Stimulated activated effector memory CD8-positive, alpha-beta T cell treated with anti-CD3 and anti-CD28 coated beads, Interleukin-12 subunit alpha, Interleukin-12 subunit beta, amount 100 ng/mL, for 72 hours (primary cell): Measurements from ENCODE around the gene OR51D1.

Experiments used
- ATAC-seq: fragments of 150-1000 bp; cut with Tn5 transposase; 2 replicates; pipeline ENCODE4 v1.10.0; 2021
- DNase-seq, 2 donors: peaks; one replicate each; pipeline ENCODE4 v3.0.0; 2021 to 2022; ENCODE audit warnings: low spot score in 2 of 2
- H3K27ac Mint-ChIP-seq: one replicate; pipeline ENCODE4 v1.8.0; 2022; ENCODE audit warnings: mild to moderate bottlenecking, mixed read lengths
- H3K36me3 Mint-ChIP-seq: one replicate; pipeline ENCODE4 v1.8.0; 2022; ENCODE audit warnings: mild to moderate bottlenecking, mixed read lengths
- H3K4me1 Mint-ChIP-seq: one replicate; pipeline ENCODE4 v1.8.0; 2022; ENCODE audit warnings: mixed read lengths
- H3K4me3 Mint-ChIP-seq: one replicate; pipeline ENCODE4 v1.8.0; 2022; ENCODE audit warnings: mild to moderate bottlenecking, mixed read lengths
- H3K9me3 Mint-ChIP-seq: one replicate; pipeline ENCODE4 v1.8.0; 2022; ENCODE audit warnings: mixed read lengths

OR51D1 gene, protein sequence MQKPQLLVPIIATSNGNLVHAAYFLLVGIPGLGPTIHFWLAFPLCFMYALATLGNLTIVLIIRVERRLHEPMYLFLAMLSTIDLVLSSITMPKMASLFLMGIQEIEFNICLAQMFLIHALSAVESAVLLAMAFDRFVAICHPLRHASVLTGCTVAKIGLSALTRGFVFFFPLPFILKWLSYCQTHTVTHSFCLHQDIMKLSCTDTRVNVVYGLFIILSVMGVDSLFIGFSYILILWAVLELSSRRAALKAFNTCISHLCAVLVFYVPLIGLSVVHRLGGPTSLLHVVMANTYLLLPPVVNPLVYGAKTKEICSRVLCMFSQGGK

GRCh38 chr11:4636962-4637661 lies at the start of gene OR51D1:
OR51D1 (plus strand) TSS chr11:4637477; CDS start chr11:4639791, 2,314 bp downstream.
- H3K4me3 Mint-ChIP-seq, result no peak within 1 kb of the TSS
- H3K36me3 Mint-ChIP-seq, result no peaks in the 10 kb centered on the region
- DNase-seq (peak; percentile 64 to 86), ATAC-seq (peak; percentile 83)
- no peaks in the 10 kb centered on the region for H3K9me3 Mint-ChIP-seq
- no peak within 1 kb of the TSS for H3K27ac Mint-ChIP-seq
- no peaks in the 10 kb centered on the region for H3K4me1 Mint-ChIP-seq

DNA sequence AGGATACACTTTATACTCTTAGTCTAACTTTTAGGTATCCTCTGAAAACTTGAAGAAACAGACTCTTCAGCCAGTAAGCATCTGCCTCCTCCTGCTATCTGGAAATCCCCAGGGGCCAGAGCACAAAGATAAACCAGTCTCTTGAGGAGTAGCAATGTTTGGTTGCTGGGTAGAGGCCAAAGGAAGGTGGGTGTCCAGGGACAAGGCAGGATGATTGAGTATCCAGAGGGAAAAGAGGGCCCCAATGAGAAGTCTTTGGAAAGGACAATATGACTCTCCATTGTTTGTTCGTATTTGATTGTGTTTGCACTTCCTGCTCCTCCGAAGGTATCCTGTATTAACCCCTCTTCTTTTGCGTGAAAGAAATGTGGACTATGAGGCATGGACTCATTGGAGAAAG lies 48.3 kb upstream of the OR51D1 start:
- H3K27ac Mint-ChIP-seq, result no peak overlapping the region
- DNase-seq, result no peak
- no peaks in the 10 kb centered on the region for H3K36me3 Mint-ChIP-seq
- H3K9me3 Mint-ChIP-seq, result no peaks in the 10 kb centered on the region
- H3K4me3 Mint-ChIP-seq, result no peak overlapping the region
- H3K4me1 Mint-ChIP-seq, result no peaks in the 10 kb centered on the region
- no peak for ATAC-seq

- peaks cover 5% of the 10 kb centered on the region for H3K36me3 Mint-ChIP-seq
- no peaks in the 10 kb centered on the region for H3K4me1 Mint-ChIP-seq
- no peak within 1 kb of the TSS for H3K4me3 Mint-ChIP-seq
- no peak for ATAC-seq
- DNase-seq, result no peak
- H3K9me3 Mint-ChIP-seq, result no peaks in the 10 kb centered on the region
- no peak within 1 kb of the TSS for H3K27ac Mint-ChIP-seq
These were observed 43.5 kb upstream of the OR51D1 start, which contains the start of gene OR52I1 for GRCh38 chr11:4593739-4594138. OR52I1 (plus strand) TSS chr11:4594039; CDS start chr11:4594039, 0 bp downstream.

GRCh38 chr11:4605057-4605456 lies 32.2 kb upstream of the OR51D1 start:
- Mint-ChIP-seq H3K4me1 (peaks cover 34% of the 10 kb centered on the region), H3K36me3 (peaks cover 31% of the 10 kb centered on the region), H3K9me3 (peaks cover 2% of the 10 kb centered on the region), H3K4me3 (no peak overlapping the region), H3K27ac (no peak overlapping the region)
- DNase-seq (no peak), ATAC-seq (no peak)

- peak overlapping the region; percentile 86 for H3K4me3 Mint-ChIP-seq
- no peak overlapping the region for H3K27ac Mint-ChIP-seq
- no peak for ATAC-seq
- peaks cover 42% of the 10 kb centered on the region for H3K4me1 Mint-ChIP-seq
- peaks cover 17% of the 10 kb centered on the region for H3K36me3 Mint-ChIP-seq
- peaks cover 2% of the 10 kb centered on the region for H3K9me3 Mint-ChIP-seq
- no peak for DNase-seq
These were observed 30.9 kb upstream of the OR51D1 start for GRCh38 chr11:4606231-4607015.

DNA sequence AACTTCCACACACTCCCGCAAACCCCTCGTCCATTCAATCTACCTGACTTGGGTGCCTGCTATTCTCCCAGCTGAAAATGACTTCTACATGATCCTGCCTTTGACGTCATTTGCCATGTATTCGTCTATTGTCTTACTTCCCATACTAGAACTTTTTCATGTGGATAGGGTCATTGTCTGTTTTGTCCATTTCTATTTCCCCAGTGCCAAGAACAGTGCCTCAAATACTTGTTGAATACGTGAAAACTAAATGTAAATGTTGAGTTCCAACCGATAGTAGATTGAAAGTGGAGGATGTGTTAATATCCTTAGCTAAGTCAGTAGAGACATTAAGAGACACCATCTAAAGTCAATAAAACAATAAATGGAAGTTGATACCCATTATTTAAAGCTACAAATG lies 30.2 kb upstream of the OR51D1 start:
- peak overlapping the region; percentile 91 for H3K27ac Mint-ChIP-seq
- DNase-seq, result no peak
- no peak for ATAC-seq
- H3K4me1 Mint-ChIP-seq, result peaks cover 42% of the 10 kb centered on the region
- peak overlapping the region; percentile 86 for H3K4me3 Mint-ChIP-seq
- H3K36me3 Mint-ChIP-seq, result peaks cover 12% of the 10 kb centered on the region
- peaks cover 2% of the 10 kb centered on the region for H3K9me3 Mint-ChIP-seq

- Mint-ChIP-seq H3K36me3 (peaks cover 6% of the 10 kb centered on the region), H3K9me3 (peaks cover 2% of the 10 kb centered on the region), H3K27ac (peak within 1 kb of the TSS; percentile 91), H3K4me3 (peak within 1 kb of the TSS; percentile 86), H3K4me1 (peaks cover 42% of the 10 kb centered on the region)
- ATAC-seq (peak; percentile 100), DNase-seq (peak; percentile 84 to 94)
These were observed 29.3 kb upstream of the OR51D1 start, which contains the start of gene TRIM68 for GRCh38 chr11:4607781-4608666. TRIM68 (minus strand) TSS chr11:4608231; CDS start chr11:4605504, 2,727 bp downstream.

- Mint-ChIP-seq H3K27ac (peak overlapping the region; percentile 91), H3K4me1 (peaks cover 36% of the 10 kb centered on the region), H3K36me3 (no peaks in the 10 kb centered on the region), H3K9me3 (peaks cover 2% of the 10 kb centered on the region), H3K4me3 (peak overlapping the region; percentile 86)
- no peak for ATAC-seq
- no peak for DNase-seq
These were observed 26.9 kb upstream of the OR51D1 start for GRCh38 chr11:4610258-4610935.

GRCh38 chr11:4611986-4612385 lies 25.3 kb upstream of the OR51D1 start:
- Mint-ChIP-seq H3K4me3 (no peak overlapping the region), H3K4me1 (peaks cover 25% of the 10 kb centered on the region), H3K9me3 (peaks cover 2% of the 10 kb centered on the region), H3K27ac (no peak overlapping the region), H3K36me3 (no peaks in the 10 kb centered on the region)
- ATAC-seq (no peak), DNase-seq (no peak)

DNA sequence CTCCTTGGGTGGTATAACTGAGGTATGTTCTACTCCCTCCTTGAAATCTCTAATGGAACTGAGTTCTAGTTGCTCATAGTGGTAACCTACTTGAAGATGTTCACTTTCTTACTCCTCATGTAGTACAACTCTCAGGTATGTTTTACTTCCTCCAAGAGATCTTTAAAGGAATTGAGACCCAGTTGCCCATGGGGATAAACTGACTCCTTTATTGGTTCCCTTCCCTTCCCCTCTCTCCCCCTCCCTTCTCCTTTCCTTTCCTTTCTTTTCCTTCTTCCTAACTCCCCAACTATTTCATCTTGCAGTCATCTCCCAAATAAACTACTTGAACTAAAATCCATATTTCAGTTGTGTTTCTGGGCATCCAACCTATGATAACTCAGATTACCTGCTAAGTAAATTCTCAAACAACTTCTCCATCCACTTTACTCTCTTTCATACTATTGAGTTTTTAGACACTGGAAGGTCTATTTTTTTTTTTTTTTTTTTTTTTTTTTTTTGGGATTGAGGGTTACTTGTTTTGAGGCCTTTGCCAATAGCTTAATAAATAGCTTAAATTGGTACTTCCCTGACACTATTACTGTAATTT lies 21.3 kb upstream of the OR51D1 start:
- H3K4me1 Mint-ChIP-seq, result no peaks in the 10 kb centered on the region
- no peak for DNase-seq
- no peak overlapping the region for H3K4me3 Mint-ChIP-seq
- no peaks in the 10 kb centered on the region for H3K36me3 Mint-ChIP-seq
- no peak for ATAC-seq
- no peaks in the 10 kb centered on the region for H3K9me3 Mint-ChIP-seq
- H3K27ac Mint-ChIP-seq, result no peak overlapping the region

DNA sequence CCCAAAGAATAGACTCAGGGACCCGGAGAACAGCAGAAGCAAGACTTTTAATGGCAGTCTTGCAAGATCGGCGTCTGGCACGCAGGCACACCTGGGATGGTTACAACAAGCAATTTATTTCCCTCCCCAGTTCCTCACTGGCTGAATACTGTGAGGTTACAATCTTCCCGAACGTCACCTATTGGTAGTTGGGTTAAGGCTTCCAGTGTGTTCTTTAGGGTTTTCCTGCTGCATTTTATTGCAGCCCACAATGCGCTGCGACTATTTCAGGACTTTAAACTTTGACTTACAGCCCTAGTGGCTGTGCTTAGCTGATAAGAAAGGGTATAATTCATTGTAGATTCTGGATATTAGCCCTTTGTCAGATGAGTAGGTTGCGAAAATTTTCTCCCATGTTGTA lies 17.8 kb upstream of the OR51D1 start:
- no peaks in the 10 kb centered on the region for H3K9me3 Mint-ChIP-seq

GRCh38 chr11:4626207-4627099 lies 10.8 kb upstream of the OR51D1 start:
- H3K4me1 Mint-ChIP-seq, result no peaks in the 10 kb centered on the region
- DNase-seq (peak; percentile 49 to 78), ATAC-seq (peak; percentile 48)
- no peaks in the 10 kb centered on the region for H3K36me3 Mint-ChIP-seq
- H3K9me3 Mint-ChIP-seq, result peaks cover 9% of the 10 kb centered on the region
- no peak overlapping the region for H3K4me3 Mint-ChIP-seq
- H3K27ac Mint-ChIP-seq, result no peak overlapping the region

More for the DNA sequence above, 17.8 kb upstream of the OR51D1 start:
- H3K4me1 Mint-ChIP-seq, result no peaks in the 10 kb centered on the region
- H3K27ac Mint-ChIP-seq, result no peak overlapping the region
- no peak overlapping the region for H3K4me3 Mint-ChIP-seq
- ATAC-seq, result no peak
- no peak for DNase-seq
- no peaks in the 10 kb centered on the region for H3K36me3 Mint-ChIP-seq

- ATAC-seq, result no peak
- Mint-ChIP-seq H3K9me3 (no peaks in the 10 kb centered on the region), H3K4me1 (no peaks in the 10 kb centered on the region), H3K27ac (no peak overlapping the region), H3K4me3 (no peak overlapping the region), H3K36me3 (no peaks in the 10 kb centered on the region)
- no peak for DNase-seq
These were observed 1.1 kb upstream of the OR51D1 start for GRCh38 chr11:4636136-4636535.
